Dermis microvascular lymphatic vessel endothelial cell (primary cell): ENCODE data around the gene CORO2A. TPM values are rescaled to one million over a fixed set of nuclear protein-coding genes. Genes with fewer than 3 reads are reported as not detected.
A peak's percentile ranks its signal among the peaks of the same experiment; 100 is the strongest.
"Not testable (repeated sequence)": the region's sequence is repeated elsewhere in the genome, so short reads cannot be mapped to it uniquely, and the experiment has no call there.

ENCODE experiments used
- DNase-seq, 2 donors: peaks; one replicate each; pipeline versions ENCODE4 v3.0.0 to v3.0.0-alpha.2; 2010; ENCODE audit warnings: low read depth in 2 of 2
- total RNA-seq: library from RNA; depleted of rRNA; stranded (reverse); fragments of >200 nt; gene quantifications from 2 replicates; pipeline ENCODE4 v1.2.1, GENCODE V29; 2014

The CORO2A gene
- total RNA-seq, 1 donor from 2014 or later: 0.51 TPM

- no peak for DNase-seq
Observed at GRCh38 chr9:98117984-98118639, 74.3 kb downstream of the CORO2A start.

- DNase-seq: not testable (repeated sequence)
Observed at GRCh38 chr9:98117097-98117496, 75.3 kb downstream of the CORO2A start.

- DNase-seq: no peak
Observed at GRCh38 chr9:98109052-98109451, 83.4 kb downstream of the CORO2A start.

- DNase-seq: no peak
Observed at GRCh38 chr9:98108531-98109031, 83.9 kb downstream of the CORO2A start.

GRCh38 chr9:98107926-98108325 lies 84.5 kb downstream of the CORO2A start:
- no peak for DNase-seq

- DNase-seq: no peak
Observed at GRCh38 chr9:98105006-98105405, 87.4 kb downstream of the CORO2A start.

- no peak for DNase-seq
Observed at GRCh38 chr9:98104445-98104881, 88.0 kb downstream of the CORO2A start.

- no peak for DNase-seq
Observed at GRCh38 chr9:98101868-98102273, 90.6 kb downstream of the CORO2A start.

- no peak for DNase-seq
Observed at GRCh38 chr9:98101416-98101815, 91.0 kb downstream of the CORO2A start.

GRCh38 chr9:98100456-98100855 lies 92.0 kb downstream of the CORO2A start:
- no peak for DNase-seq

- DNase-seq: no peak
Observed at GRCh38 chr9:98099898-98100297, 92.5 kb downstream of the CORO2A start.

- no peak for DNase-seq
Observed at GRCh38 chr9:98099346-98099745, 93.1 kb downstream of the CORO2A start.

GRCh38 chr9:98097836-98098235 lies 94.6 kb downstream of the CORO2A start:
- DNase-seq: no peak

- DNase-seq: no peak
Observed at GRCh38 chr9:98096091-98096490, 96.3 kb downstream of the CORO2A start.

- DNase-seq: no peak
Observed at GRCh38 chr9:98095401-98095800, 97.0 kb downstream of the CORO2A start.

GRCh38 chr9:98094851-98095250 lies 97.6 kb downstream of the CORO2A start:
- DNase-seq: no peak

GRCh38 chr9:98094316-98094715 lies 98.1 kb downstream of the CORO2A start:
- DNase-seq: no peak

GRCh38 chr9:98092613-98092931 lies 99.9 kb downstream of the CORO2A start:
- DNase-seq: no peak

- DNase-seq: no peak
Observed at GRCh38 chr9:98091735-98092612, 100.5 kb downstream of the CORO2A start.

GRCh38 chr9:98090674-98091073 lies 101.8 kb downstream of the CORO2A start:
- not testable (repeated sequence) for DNase-seq

GRCh38 chr9:98087420-98088354 lies 104.8 kb downstream of the CORO2A start:
- DNase-seq: peak; percentile 18 to 80

- no peak for DNase-seq
Observed at GRCh38 chr9:98086461-98086860, 106.0 kb downstream of the CORO2A start.
